ENCODE measurements around the gene NUTF2. TPM values are rescaled to one million over a fixed set of nuclear protein-coding genes. Genes with fewer than 3 reads are reported as not detected.

Gene NUTF2
- total RNA-seq, 1 donor: 203 TPM

DNA sequence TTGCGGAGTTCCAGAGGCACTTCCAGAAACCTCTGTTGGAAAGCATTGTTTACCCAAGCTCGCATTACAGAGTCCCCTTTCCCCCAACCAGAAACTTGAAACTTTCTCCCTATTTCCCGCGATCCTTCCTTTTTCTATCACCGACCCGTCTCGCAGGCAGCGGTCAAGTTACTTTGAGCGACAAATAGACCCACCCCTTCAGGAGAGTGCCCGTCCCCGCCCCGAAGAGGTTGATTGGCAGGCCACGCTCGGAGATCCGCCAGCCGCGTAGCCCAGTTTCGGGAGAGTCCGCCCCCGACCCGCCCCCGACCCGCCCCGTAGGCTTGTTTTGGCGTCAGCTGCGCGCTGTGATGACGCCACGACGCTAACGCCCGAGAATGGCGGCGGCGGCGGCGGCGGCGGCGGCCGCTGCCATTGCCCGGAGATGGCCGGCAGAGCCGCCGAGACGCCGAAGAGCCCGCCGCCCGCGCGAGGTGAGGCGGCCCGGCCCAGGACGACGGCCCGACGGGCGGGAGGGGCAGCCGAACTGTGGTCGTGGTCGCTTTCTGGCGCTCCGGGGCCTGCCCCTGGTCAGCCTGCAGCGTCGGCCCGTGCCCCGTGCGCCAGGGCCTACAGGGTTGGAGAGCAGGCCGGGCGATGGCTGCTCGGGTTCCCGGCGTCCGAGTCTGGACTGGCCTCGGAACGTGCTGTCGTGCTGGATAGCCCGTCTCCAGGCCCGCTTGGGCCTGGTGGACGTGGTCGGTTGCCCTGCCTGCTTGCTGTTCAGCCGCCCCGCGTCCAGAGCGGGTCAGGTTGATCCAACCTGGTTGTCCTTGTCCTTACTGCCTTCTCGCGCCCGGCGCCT, 46.4 kb downstream of the NUTF2 start, which contains the start of gene PSKH1:
PSKH1 (plus strand) TSS at position 356 of the 844 bp plus-strand sequence. CDS start 15,496 bp downstream, outside the sequence.
- Histone ChIP-seq H3K36me3 (ENCODE audit: insufficient read depth, low read length) (no peaks in the 10 kb centered on the region), H3K4me1 (ENCODE audit: insufficient read depth, low read length) (peaks cover 19% of the 10 kb centered on the region), H4K20me1 (ENCODE audit: insufficient read depth, low read length) (peaks cover 15% of the 10 kb centered on the region), H3K27ac (ENCODE audit: low read depth, low read length) (peak within 1 kb of the TSS; percentile 95), H3K4me3 (ENCODE audit: insufficient read depth, low read length) (peak within 1 kb of the TSS; percentile 97), H2AFZ (ENCODE audit: low read length) (peak within 1 kb of the TSS; percentile 93), H3K4me2 (ENCODE audit: insufficient read depth, low read length) (peak within 1 kb of the TSS; percentile 89), H3K27me3 (ENCODE audit: insufficient read depth, low read length) (no peaks in the 10 kb centered on the region), H3K79me2 (ENCODE audit: insufficient read depth, low read length) (peaks cover 50% of the 10 kb centered on the region), H3K9me3 (ENCODE audit: low read depth, low read length) (no peaks in the 10 kb centered on the region)
- peak; percentile 100 for DNase-seq (ENCODE audit: insufficient read length, low spot score, missing footprints)
- TF ChIP-seq, protein P1, sequence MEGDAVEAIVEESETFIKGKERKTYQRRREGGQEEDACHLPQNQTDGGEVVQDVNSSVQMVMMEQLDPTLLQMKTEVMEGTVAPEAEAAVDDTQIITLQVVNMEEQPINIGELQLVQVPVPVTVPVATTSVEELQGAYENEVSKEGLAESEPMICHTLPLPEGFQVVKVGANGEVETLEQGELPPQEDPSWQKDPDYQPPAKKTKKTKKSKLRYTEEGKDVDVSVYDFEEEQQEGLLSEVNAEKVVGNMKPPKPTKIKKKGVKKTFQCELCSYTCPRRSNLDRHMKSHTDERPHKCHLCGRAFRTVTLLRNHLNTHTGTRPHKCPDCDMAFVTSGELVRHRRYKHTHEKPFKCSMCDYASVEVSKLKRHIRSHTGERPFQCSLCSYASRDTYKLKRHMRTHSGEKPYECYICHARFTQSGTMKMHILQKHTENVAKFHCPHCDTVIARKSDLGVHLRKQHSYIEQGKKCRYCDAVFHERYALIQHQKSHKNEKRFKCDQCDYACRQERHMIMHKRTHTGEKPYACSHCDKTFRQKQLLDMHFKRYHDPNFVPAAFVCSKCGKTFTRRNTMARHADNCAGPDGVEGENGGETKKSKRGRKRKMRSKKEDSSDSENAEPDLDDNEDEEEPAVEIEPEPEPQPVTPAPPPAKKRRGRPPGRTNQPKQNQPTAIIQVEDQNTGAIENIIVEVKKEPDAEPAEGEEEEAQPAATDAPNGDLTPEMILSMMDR (IDR thresholded peaks at IDR 0.05; ENCODE audit: extremely low read depth, low read depth, low read length): no peak

DNA sequence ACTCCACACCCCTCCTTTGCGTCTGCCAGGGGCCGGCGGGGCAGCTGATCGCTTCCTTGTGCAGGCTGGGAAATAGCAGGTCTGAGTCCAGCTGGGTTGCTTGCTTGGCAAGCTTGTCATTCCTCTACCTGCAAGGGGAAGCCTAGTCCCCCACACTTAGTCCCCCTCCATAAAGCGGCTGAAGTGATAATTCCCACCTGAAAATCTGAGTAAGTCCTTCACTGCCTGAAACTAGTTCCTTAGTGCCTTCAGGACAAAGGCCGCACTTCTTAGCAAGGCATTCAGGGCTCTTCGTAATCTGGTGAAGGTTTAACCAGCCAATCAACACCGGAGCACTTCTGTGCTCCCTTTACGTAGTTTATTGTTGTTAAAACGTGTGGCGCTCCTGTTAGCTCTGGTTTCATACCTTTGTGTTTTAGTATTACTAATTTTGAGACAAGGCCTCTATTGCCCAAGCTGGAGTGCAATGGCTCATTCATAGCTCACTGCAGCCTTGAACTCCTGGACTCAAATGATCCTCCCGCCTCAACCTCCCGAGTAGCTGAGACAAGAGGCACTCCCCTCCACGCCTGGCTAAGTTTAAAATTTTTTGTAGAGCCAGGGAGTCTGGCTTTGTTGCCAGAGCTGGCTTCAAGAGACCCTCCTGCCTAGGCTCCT, 47.1 kb downstream of the NUTF2 start:
- peak overlapping the region; percentile 89 for H3K4me2 ChIP-seq (ENCODE audit: insufficient read depth, low read length)

DNA sequence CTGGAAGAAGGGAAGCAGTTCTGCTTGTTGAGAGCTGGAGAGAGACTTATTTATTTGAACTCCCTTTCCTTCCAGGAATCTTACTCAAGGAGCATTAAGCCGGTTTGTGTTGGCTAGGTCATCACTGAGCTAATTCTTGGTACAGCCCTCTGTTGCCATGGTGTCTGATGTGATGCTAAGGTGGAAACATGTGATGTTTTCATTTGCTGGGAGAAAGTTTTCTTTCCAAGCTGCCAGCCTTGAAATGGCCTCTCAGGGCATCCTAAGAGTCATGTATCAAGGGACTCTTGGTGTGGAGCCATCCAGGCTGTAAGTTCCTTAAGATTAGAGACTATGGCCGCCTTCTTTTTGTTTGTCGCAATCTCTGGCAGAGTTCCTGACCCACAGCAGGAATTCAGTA, 50.5 kb downstream of the NUTF2 start:
- Histone ChIP-seq H3K27ac (ENCODE audit: low read depth, low read length) (peak overlapping the region; percentile 58), H3K4me3 (ENCODE audit: insufficient read depth, low read length) (no peak overlapping the region), H4K20me1 (ENCODE audit: insufficient read depth, low read length) (peaks cover 26% of the 10 kb centered on the region), H3K27me3 (ENCODE audit: insufficient read depth, low read length) (no peaks in the 10 kb centered on the region), H3K36me3 (ENCODE audit: insufficient read depth, low read length) (no peaks in the 10 kb centered on the region), H2AFZ (ENCODE audit: low read length) (no peak overlapping the region), H3K4me1 (ENCODE audit: insufficient read depth, low read length) (peaks cover 19% of the 10 kb centered on the region), H3K79me2 (ENCODE audit: insufficient read depth, low read length) (peaks cover 82% of the 10 kb centered on the region), H3K4me2 (ENCODE audit: insufficient read depth, low read length) (peak overlapping the region; percentile 20), H3K9me3 (ENCODE audit: low read depth, low read length) (no peaks in the 10 kb centered on the region)
- TF ChIP-seq, protein P1 (IDR thresholded peaks at IDR 0.05; ENCODE audit: extremely low read depth, low read depth, low read length): no peak
- peak; percentile 95 for DNase-seq (ENCODE audit: insufficient read length, low spot score, missing footprints)

More for the DNA sequence above, 47.1 kb downstream of the NUTF2 start:
- peak; percentile 89 for DNase-seq (ENCODE audit: insufficient read length, low spot score, missing footprints)
- Histone ChIP-seq H3K9me3 (ENCODE audit: low read depth, low read length) (no peaks in the 10 kb centered on the region), H3K79me2 (ENCODE audit: insufficient read depth, low read length) (peaks cover 56% of the 10 kb centered on the region), H3K27me3 (ENCODE audit: insufficient read depth, low read length) (no peaks in the 10 kb centered on the region), H3K36me3 (ENCODE audit: insufficient read depth, low read length) (no peaks in the 10 kb centered on the region), H4K20me1 (ENCODE audit: insufficient read depth, low read length) (peaks cover 18% of the 10 kb centered on the region), H3K4me1 (ENCODE audit: insufficient read depth, low read length) (peaks cover 19% of the 10 kb centered on the region), H3K4me3 (ENCODE audit: insufficient read depth, low read length) (peak overlapping the region; percentile 97), H2AFZ (ENCODE audit: low read length) (peak overlapping the region; percentile 93), H3K27ac (ENCODE audit: low read depth, low read length) (peak overlapping the region; percentile 95)
- TF ChIP-seq, protein P1 (IDR thresholded peaks at IDR 0.05; ENCODE audit: extremely low read depth, low read depth, low read length): no peak

DNA sequence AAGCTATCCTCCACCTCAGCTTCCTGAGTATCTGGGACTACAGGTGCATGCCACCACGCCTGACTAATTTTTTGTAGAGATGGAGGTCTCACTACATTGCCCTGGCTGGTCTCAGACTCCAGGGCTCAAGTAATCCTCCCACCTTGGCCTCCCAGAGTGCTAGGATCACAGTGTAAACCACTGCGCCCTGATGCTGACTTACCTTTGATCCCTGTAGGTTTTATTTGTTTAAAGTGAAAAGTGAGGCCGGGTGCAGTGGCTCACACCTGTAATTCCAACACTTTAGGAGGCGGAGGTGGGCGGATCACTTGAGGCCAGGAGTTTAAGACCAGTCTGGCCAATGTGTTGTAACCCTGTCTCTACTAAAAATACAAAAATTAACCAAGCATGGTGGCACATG, 55.0 kb downstream of the NUTF2 start:
- H4K20me1 ChIP-seq (ENCODE audit: insufficient read depth, low read length): peaks cover 26% of the 10 kb centered on the region
- no peaks in the 10 kb centered on the region for H3K36me3 ChIP-seq (ENCODE audit: insufficient read depth, low read length)
- H3K27me3 ChIP-seq (ENCODE audit: insufficient read depth, low read length): no peaks in the 10 kb centered on the region
- no peak overlapping the region for H3K27ac ChIP-seq (ENCODE audit: low read depth, low read length)
- no peak for DNase-seq (ENCODE audit: insufficient read length, low spot score, missing footprints)
- H3K4me2 ChIP-seq (ENCODE audit: insufficient read depth, low read length): no peak overlapping the region
- H3K79me2 ChIP-seq (ENCODE audit: insufficient read depth, low read length): peaks cover 65% of the 10 kb centered on the region
- H2AFZ ChIP-seq (ENCODE audit: low read length): no peak overlapping the region
- H3K9me3 ChIP-seq (ENCODE audit: low read depth, low read length): no peaks in the 10 kb centered on the region
- peaks cover 7% of the 10 kb centered on the region for H3K4me1 ChIP-seq (ENCODE audit: insufficient read depth, low read length)
- TF ChIP-seq, protein P1 (IDR thresholded peaks at IDR 0.05; ENCODE audit: extremely low read depth, low read depth, low read length): no peak
- H3K4me3 ChIP-seq (ENCODE audit: insufficient read depth, low read length): no peak overlapping the region

All from osteoblast (primary cell).